HFF-Myc (cell line): ENCODE data around the gene ADARB1.

Experiments used
- DNase-seq: peaks from one replicate; pipeline ENCODE4 v3.0.0-alpha.2; 2011; ENCODE audit warnings: low read depth; ENCODE audit errors: extremely low read depth
- H3K4me3 ChIP-seq: replicated peaks from 2 replicates; pipeline ENCODE4 v1.5.1; 2011; ENCODE audit warnings: low read depth, mild to moderate bottlenecking, control low read depth, low read length
- CTCF ChIP-seq: IDR thresholded peaks from 2 replicates; pipeline ENCODE4 v1.5.1; 2012; ENCODE audit warnings: mild to moderate bottlenecking, low read depth, low read length, control low read depth; ENCODE audit errors: missing control alignments

ADARB1 gene

GRCh38 chr21:45040739-45041138, 33.6 kb upstream of the ADARB1 start:
- no peak overlapping the region for H3K4me3 ChIP-seq
- TF ChIP-seq CTCF: no peak
- DNase-seq: no peak

GRCh38 chr21:45041351-45041805, 33.0 kb upstream of the ADARB1 start:
- no peak overlapping the region for H3K4me3 ChIP-seq
- no peak for TF ChIP-seq CTCF
- DNase-seq: no peak

- DNase-seq: no peak
- no peak for TF ChIP-seq CTCF
- no peak overlapping the region for H3K4me3 ChIP-seq
These were observed 32.3 kb upstream of the ADARB1 start for GRCh38 chr21:45041984-45042663.

GRCh38 chr21:45042664-45043161, 31.7 kb upstream of the ADARB1 start:
- no peak overlapping the region for H3K4me3 ChIP-seq
- TF ChIP-seq CTCF: no peak
- DNase-seq: no peak

- DNase-seq: no peak
- TF ChIP-seq CTCF: no peak
- no peak overlapping the region for H3K4me3 ChIP-seq
These were observed 30.8 kb upstream of the ADARB1 start for GRCh38 chr21:45043541-45044020.

GRCh38 chr21:45045481-45045880, 28.9 kb upstream of the ADARB1 start:
- TF ChIP-seq CTCF: no peak
- DNase-seq: no peak
- H3K4me3 ChIP-seq: no peak overlapping the region
